CD4-positive, alpha-beta T cell treated with Interleukin-17A for 4 hours (primary cell): ENCODE data around the gene FXYD5.
"Not testable (repeated sequence)": the region's sequence is repeated elsewhere in the genome, so short reads cannot be mapped to it uniquely, and the experiment has no call there.

Experiments used
- DNase-seq: peaks from one replicate; pipeline ENCODE4 v3.0.0-alpha.2; 2020; ENCODE audit warnings: mixed read lengths

The FXYD5 gene

DNA sequence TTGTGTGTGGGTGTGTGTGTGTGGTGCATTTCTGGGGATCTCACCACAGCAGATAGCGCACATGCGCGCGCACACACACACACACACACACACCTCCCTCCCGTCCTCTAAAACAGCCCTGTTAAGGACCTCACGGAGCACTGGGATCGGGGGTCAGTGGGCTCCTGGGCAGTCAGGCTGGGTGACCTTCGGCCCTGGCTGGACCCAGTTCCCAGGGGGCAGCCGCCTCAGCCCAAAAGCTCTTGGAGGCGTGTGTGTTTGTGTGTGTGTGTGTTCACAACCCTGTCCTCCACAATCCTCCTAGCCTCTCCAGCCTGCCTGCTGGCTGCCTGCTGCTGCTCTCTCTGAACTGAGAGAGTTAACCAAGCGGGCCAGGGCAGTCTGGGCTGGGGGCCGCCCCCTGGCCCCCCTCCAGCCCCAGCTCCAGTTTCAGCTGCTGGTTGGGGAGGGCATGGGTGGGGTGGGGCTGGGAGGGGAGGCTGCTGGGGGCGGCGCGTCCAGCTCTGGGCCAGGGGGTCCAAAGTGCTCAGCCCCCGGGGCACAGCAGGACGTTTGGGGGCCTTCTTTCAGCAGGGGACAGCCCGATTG, 16.1 kb upstream of the FXYD5 start, which contains the start of gene FXYD1:
FXYD1 (plus strand) TSS at position 520 of the 588 bp plus-strand sequence. CDS start 1,256 bp downstream, outside the sequence.
- DNase-seq, result no peak

- DNase-seq, result no peak
Observed at GRCh38 chr19:35140207-35140961, 14.2 kb upstream of the FXYD5 start.

GRCh38 chr19:35140962-35141836, 13.3 kb upstream of the FXYD5 start:
- peak; percentile 99 for DNase-seq

DNA sequence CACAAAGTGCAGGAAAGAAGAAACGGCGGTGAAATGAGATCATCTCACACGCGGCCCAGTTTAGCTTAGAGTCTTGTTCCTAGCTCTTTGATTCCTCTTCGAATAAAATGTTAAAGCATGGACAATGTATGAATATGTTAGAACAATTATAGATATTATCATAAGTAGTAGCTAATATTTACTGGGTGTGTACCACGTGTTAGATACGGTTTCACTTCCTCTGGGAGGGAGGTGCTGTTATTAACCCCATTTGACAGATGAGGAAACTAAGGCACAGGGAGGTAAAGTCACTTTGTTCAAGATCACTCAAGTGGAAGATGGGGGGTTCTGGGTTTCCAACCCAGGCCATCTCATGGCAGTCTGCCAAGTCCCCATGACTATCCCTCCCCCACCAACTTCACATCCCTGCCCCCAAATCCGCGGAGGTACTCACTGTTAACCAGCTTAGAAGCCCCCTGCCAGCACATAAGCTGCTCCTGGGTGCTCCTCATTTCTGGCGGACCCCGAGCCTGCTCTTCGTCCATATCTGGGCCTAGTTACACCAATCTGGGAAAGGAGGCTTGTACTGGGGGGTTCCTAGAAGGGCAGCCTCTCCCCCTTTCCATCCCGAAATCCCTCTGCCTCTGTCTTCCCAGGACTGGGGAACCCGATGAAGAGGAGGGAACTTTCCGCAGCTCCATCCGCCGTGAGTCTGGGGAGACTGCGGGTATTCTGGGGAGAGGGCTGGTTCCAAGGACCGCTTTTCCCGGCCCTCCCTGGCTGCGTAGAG, 12.5 kb upstream of the FXYD5 start:
- DNase-seq, result peak; percentile 23

GRCh38 chr19:35142606-35143230, 11.8 kb upstream of the FXYD5 start:
- peak; percentile 82 for DNase-seq

DNA sequence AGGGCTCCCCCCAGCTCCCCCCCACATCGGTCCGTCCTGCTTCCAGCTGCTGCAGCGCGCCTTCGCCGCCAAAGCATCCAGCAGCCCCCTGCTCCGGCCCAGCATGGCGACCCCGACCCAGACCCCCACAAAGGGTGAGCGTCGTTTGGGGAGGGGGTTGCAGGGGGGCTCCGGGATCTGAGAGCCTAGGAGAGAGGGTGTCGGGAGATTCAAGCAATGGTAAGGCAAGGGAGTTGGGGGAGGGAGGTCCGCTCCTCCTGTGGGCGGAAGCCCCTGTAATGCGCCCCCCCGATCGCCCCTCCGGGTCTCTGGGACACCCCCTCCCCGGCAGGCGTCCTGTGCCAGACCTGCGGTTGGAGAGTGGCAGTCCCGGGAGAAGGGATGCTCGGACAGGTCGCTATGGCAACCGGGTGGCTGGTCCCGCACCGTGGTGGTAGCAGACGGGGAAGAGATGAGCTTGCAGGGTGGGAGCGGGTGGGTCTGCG, 11.3 kb upstream of the FXYD5 start, which contains the start of gene FXYD7:
FXYD7 (plus strand) TSS at position 25 of the 485 bp plus-strand sequence; CDS start at position 104, 79 bp downstream.
- peak; percentile 23 for DNase-seq

DNA sequence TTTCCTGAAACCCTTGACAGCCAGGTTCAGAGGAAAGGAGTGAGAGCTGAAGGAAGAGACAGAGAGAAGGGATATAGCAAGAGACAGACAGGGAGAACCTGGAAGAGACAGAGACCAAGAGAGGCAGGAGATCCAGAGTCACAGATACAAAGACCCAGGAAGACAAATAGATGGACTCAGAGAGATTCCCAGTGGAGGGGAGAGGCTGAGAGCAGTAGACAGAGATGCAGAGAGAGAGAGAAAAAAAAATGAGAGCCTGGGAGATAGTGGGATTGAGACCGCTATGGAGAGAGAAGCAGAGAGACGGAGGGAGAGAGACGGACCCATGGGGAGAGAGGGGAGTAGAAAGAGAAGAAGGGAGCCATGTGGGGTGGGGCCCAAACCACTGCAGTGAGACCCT, 10.7 kb upstream of the FXYD5 start:
- no peak for DNase-seq

DNA sequence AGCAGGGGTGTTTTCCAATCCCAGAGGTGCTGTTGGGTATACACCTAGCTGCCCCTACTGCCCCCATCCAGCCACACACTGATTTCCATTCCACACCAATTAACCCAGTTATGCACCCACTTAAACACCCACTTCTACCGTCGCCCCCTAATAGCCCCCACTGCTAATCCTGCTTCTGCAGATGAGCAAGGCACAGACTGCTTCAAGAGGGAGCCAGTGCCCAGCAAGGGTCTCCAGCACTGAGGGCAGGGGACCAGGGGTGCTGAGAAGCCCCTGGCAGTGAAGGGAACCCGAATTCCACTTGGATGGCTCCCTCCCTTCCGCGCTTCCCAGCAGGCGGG, 10.3 kb upstream of the FXYD5 start:
- no peak for DNase-seq

GRCh38 chr19:35144600-35145436, 9.7 kb upstream of the FXYD5 start:
- peak; percentile 69 for DNase-seq

DNA sequence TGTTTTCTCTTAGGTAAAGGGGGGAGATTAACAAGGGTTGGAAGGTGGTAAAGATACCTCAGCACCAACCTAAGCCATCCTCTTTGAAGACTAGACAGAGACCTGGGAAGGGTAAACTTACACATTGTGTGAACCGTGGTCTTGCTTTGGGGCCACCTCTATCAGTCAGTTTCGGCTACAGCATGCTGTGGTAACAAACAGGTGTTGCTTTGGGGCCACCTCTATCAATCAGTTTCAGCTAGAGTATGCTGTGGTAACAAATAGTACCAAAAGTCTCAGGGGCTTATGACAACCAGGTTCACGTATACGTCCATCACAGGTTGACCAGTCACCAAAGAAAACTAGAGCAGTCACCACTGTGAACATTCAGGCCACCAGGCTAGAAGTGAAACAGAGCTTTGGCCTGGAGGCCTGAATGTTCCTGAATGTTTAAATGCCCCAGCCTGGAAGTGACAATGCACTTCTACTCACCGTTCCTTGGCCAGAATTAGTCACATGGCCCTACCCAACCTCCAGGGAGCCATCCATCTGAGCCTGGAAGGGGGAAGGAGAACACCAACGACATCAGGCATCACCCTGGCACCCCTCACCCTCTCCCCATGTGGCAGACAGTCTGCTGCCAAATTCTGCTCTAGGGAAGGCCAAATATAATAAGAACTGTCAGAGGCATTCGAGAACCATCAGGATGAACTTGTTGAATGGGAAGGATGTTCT, 7.6 kb upstream of the FXYD5 start:
- DNase-seq, result no peak

DNA sequence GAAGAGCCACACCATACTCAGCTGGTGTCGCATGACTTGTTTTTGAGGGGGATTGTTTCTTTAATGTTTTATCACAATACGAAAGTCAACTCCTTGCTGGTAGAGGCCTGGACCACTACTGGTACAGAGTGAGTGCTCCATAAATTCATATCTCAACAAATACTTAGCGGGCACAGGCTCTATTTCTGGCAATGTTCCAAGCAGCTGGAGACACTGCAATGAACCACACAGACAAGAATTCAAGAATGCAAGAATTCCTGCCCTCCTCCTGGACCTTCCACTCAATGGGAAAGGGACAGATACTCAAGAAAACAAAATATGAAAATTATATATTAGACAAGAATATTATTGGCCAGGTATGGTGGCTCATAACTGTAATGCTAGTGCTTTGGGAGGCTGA, 5.1 kb upstream of the FXYD5 start:
- DNase-seq, result no peak

DNA sequence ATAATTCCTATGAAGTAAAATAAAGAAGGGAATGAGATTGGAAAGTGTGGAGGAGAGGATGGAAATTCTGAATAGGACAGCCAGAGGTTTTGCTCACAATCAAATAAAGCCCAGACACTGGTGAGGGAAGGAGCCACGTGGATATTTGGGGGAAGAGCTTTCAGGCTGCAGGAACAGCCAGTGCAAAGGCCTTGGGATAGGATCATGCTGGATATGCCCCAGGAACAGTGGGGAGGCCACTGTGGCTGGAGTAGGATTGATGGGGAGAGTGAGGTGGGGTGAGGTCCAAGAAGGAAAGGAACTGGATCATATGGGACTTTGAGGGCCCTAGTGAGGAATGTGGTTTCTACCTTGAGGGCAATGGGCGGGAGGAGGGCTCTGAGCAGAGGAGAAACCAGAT, 4.1 kb upstream of the FXYD5 start:
- no peak for DNase-seq

- no peak for DNase-seq
Observed at GRCh38 chr19:35151273-35152065, 3.1 kb upstream of the FXYD5 start.

DNA sequence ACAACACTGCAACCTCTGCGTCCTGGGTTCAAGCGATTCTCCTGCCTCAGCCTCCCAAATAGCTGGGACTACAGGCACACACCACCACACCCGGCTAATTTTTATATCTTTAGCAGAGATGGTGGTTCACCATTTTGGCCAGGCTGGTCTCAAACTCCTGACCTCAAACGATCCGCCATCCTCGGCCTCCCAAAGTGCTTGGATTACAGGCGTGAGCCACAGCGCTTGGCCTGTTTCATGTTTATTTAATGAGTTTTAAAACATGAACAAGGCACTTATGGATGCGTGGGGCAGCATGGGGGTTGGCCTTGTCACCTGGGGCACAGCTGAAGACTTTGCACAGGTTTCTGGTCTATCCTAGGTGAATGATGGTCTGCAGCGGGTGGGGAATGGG, 1.4 kb upstream of the FXYD5 start:
- DNase-seq, result not testable (repeated sequence)

DNA sequence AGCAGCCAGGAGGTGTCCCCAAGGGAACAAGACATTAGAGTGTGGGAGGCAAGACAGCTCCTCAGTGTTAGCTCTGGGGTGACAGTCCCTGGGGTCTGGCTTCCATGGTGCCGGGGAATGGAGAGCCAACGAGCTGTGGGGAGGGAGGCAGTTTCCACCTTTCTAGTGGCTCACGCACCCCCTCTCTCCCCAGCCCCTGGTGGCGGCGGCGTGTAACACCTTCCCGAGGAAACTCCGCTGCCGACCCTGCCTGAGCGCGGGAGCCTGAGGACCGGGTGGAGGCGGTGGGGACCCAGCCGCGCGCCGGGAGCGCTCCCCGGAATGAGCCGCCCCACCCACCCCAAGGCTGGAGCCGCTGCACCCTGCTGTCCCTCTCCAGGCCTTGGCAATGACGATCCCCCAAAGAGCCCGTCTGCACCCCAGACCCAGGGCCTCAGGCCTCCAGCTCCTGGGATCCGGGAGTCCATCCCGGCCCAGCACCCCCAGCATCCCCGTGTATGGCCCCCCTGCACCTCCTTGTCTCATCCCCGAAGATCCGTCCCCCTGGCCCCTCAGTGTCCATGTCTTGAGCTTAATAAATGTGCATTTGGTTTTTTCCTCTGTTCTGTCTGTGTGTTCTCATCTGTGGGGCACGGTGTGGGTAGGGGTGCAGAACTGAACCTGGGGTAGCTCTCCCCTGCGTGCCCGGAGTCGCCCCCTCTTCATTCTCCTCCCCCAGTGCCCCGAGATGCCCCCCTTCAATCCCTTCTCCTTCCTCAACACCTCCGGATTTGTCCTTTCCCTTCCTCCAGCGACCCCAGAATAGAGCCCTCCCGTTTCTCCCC, 622 bp upstream of the FXYD5 start:
- DNase-seq, result peak; percentile 85

GRCh38 chr19:35155441-35155840, 906 bp downstream of the FXYD5 start:
- DNase-seq, result peak; percentile 47

DNA sequence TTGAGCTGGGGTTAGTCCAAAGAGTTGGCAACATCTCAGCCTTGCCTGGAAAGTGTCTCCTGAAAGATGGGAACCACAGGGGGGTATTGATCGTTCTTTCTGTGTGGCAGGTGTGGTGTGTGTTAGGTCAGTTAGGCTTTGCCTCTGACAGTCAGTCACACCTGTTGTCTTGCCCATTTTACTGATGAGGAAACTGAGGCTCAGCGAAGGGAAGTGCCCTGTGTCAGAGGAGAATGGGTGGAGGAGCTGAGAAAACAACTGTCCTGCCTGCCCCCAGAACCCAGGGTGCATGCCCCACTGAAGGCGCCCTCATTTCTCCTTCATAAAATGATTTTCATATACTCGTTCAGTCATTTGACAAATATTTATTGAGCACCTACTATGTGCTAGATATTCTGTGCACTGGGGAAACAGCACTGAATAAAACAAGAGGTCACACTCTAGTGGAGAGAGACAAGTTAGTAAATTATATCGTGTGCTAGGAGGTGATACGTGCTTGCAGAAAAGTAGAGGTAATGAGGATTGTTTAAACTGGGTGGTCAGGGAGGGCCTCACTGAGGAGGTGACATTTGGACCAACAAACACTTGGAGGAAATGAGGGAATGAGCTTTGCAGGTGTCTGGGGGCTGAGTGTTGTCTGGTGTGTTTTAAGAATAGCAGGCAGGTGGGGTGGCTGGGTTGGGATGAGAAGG, 1.6 kb downstream of the FXYD5 start:
- DNase-seq, result no peak

- no peak for DNase-seq
Observed at GRCh38 chr19:35156673-35157014, 2.1 kb downstream of the FXYD5 start.
